ENCODE measurements around the gene MYF6. TPM values are rescaled to one million over a fixed set of nuclear protein-coding genes. Genes with fewer than 3 reads are reported as not detected.
"Not testable (repeated sequence)": the region's sequence is repeated elsewhere in the genome, so short reads cannot be mapped to it uniquely, and the experiment has no call there.

Gene MYF6
- total RNA-seq: not detected
- long read RNA-seq, donor 1: 0 reads
- long read RNA-seq, donor 2: 0 reads

DNA sequence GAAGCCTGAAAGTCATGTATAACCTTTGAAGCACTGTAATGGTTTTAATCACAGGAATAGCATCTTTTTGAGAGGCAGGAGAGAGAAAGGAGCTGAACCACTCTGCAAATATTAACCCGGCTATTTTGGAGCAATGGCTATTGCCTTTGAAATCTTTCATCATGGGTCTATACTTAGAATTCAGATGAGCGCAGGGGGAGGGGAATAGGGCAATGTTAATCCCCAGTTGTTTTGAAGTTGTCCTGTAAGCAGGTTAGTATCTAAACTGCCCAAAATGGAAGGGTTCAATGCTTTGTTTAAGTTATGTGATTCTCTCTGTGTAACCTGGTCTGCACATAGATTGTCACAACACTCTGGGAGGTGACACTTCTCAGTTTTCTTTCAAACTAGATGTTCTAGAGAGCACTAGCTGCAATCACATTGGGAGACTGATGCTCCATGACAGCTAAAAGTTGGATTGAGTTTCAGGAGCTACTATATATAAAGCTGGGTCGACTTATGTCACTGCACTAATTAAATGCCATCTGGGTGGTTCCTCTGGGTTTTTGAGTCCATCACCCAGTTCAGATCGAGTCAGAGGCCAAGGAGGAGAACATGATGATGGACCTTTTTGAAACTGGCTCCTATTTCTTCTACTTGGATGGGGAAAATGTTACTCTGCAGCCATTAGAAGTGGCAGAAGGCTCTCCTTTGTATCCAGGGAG, at the start of gene MYF6:
TSS of gene MYF6 (plus strand) at position 509 of the 704 bp plus-strand sequence. CDS start at position 595, 86 bp downstream.
- H3K9me3 ChIP-seq: no peaks in the 10 kb centered on the region
- ATAC-seq (no peak), DNase-seq (no peak)
- intact Hi-C loops (cut with DNase I, micrococcal nuclease): no loop called here
- no peak within 1 kb of the TSS for H3K4me3 ChIP-seq
- H3K36me3 ChIP-seq (ENCODE audit: low read depth): no peaks in the 10 kb centered on the region
- TF ChIP-seq, protein P1, sequence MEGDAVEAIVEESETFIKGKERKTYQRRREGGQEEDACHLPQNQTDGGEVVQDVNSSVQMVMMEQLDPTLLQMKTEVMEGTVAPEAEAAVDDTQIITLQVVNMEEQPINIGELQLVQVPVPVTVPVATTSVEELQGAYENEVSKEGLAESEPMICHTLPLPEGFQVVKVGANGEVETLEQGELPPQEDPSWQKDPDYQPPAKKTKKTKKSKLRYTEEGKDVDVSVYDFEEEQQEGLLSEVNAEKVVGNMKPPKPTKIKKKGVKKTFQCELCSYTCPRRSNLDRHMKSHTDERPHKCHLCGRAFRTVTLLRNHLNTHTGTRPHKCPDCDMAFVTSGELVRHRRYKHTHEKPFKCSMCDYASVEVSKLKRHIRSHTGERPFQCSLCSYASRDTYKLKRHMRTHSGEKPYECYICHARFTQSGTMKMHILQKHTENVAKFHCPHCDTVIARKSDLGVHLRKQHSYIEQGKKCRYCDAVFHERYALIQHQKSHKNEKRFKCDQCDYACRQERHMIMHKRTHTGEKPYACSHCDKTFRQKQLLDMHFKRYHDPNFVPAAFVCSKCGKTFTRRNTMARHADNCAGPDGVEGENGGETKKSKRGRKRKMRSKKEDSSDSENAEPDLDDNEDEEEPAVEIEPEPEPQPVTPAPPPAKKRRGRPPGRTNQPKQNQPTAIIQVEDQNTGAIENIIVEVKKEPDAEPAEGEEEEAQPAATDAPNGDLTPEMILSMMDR (IDR thresholded peaks at IDR 0.05): no peak
- no peaks in the 10 kb centered on the region for H3K4me1 ChIP-seq (ENCODE audit: low read depth)

DNA sequence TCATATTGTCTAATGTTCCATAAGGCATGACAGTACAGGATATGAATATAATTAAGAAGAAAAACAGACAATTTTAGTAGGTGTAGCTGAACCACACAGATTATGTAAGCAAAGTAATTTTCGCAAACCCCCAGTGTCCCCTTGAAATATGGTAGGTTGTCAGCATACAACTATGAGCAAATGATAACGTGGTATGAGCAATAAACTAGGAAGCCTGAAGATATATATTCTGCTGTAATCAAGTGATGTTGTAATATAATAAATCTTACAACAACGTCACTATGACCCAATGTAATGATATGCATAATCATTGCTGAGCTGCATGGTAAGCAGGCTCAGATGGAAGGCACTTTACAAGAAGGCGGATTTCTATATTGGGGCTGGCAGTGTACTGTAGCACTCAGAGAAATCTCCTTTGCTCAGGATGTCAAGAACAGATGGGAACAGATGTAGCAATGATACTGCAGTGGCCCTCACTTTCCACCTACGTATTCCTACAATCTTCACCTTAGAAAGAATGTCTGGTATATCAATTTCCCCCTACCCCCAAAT, 47.8 kb upstream of the MYF6 start:
- H3K4me1 ChIP-seq (ENCODE audit: low read depth): no peaks in the 10 kb centered on the region
- intact Hi-C loops (cut with DNase I, micrococcal nuclease): no loop called here
- ATAC-seq (no peak), DNase-seq (no peak)
- TF ChIP-seq, protein P1 (IDR thresholded peaks at IDR 0.05): no peak
- H3K4me3 ChIP-seq: no peak overlapping the region
- no peaks in the 10 kb centered on the region for H3K36me3 ChIP-seq (ENCODE audit: low read depth)
- no peaks in the 10 kb centered on the region for H3K9me3 ChIP-seq

DNA sequence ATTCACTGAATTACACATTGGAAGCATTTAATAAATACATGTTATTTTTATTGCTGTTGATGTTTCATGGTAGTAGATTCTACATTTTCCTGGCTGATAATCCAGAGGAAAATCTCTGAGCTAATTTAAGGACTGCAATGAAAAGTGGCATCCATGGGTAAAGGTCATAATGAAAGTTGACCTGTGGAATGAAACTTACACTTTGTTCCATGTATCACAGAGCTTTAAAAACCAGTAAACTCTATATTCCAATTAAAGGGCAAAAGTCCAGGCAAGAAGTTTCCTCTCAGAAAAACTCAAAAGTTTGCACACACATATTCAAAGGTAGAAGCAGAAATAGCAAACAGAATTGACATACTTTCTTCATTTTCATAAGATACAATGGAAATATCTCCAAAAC, 44.8 kb upstream of the MYF6 start:
- Histone ChIP-seq H3K36me3 (ENCODE audit: low read depth) (no peaks in the 10 kb centered on the region), H3K9me3 (no peaks in the 10 kb centered on the region), H3K4me3 (no peak overlapping the region), H3K4me1 (ENCODE audit: low read depth) (no peaks in the 10 kb centered on the region)
- intact Hi-C loops (cut with DNase I, micrococcal nuclease): no loop called here
- DNase-seq: no peak
- ATAC-seq: no peak
- TF ChIP-seq, protein P1 (IDR thresholded peaks at IDR 0.05): no peak

DNA sequence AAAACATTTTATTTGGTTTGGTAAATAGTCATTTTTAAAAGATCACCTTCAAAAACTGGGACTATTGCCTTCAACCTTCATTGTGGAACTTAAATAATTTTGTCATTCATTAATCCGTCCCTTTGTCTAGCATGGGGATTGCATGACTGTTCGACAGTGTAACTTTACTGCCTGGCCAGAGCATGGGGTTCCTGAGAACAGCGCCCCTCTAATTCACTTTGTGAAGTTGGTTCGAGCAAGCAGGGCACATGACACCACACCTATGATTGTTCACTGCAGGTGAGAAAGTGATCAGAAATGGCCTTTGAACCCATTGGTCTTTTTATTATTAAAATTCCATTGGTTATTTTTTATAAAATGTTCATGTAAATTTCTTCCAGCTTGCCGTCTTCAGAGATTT, 37.2 kb upstream of the MYF6 start:
- Histone ChIP-seq H3K36me3 (ENCODE audit: low read depth) (no peaks in the 10 kb centered on the region), H3K4me1 (ENCODE audit: low read depth) (no peaks in the 10 kb centered on the region), H3K9me3 (no peaks in the 10 kb centered on the region), H3K4me3 (no peak overlapping the region)
- TF ChIP-seq, protein P1 (IDR thresholded peaks at IDR 0.05): no peak
- intact Hi-C loops (cut with DNase I, micrococcal nuclease): no loop called here
- DNase-seq (no peak), ATAC-seq (no peak)

DNA sequence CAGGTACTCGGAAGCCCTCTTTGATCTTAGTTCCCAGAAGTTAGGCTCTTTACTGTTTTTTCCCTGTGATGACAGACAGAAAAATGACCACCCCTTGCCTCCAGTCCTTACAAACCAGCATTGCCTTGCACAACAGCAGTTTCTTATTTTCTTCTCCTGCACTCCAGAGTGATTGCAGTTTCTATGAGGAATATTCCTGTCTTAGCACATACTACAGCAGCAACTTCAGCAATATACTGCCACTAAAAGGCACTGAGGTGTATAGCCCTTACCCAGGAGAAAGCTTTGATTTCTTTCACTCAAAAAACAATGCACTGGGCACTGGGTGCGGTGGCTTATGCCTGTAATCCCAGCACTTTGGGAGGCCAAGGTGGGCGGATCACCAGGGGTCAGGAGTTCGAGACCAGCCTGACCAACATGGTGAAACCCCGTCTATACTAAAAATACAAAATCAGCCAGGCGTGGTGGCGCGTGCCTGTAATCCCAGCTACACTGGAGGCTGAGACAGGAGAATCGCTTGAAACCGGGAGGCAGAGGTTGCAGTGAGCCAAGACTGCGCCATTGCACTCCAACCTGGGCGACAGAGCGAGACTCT, 31.3 kb upstream of the MYF6 start:
- H3K36me3 ChIP-seq (ENCODE audit: low read depth); H3K4me1 ChIP-seq (ENCODE audit: low read depth); ATAC-seq; H3K9me3 ChIP-seq; intact Hi-C loops (cut with DNase I, micrococcal nuclease); H3K4me3 ChIP-seq: not testable (repeated sequence)
- peak in 1 of 3 donors; percentile 6 for DNase-seq

DNA sequence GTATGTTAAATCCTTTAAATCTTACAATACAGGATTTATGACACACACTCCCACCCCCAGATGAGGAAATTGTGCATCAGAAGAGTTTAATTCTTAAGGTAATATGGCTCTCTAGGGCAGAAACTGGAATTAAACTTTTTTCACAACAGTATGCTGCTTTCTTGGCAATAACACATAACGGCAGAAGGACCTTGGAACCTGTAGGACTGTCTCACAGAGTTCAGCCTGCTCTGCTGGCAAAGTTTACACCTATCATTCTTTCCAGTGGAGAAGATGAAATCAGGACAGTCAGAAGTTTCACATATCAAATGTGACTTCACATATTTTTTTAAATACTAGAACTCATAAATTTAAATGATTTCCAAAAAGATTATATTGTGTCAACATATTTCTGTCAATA, 30.6 kb upstream of the MYF6 start:
- Histone ChIP-seq H3K36me3 (ENCODE audit: low read depth) (no peaks in the 10 kb centered on the region), H3K4me3 (no peak overlapping the region), H3K9me3 (no peaks in the 10 kb centered on the region), H3K4me1 (ENCODE audit: low read depth) (no peaks in the 10 kb centered on the region)
- ATAC-seq (no peak), DNase-seq (no peak)
- intact Hi-C loops (cut with DNase I, micrococcal nuclease): no loop called here
- TF ChIP-seq, protein P1 (IDR thresholded peaks at IDR 0.05): no peak

Measured in mucosa of descending colon (tissue), 3 donors.